Karpas-422 (cell line): ENCODE results near the gene CLEC10A. TPM values are rescaled to one million over a fixed set of nuclear protein-coding genes. Genes with fewer than 3 reads are reported as not detected.

Experiments
- DNase-seq: peaks from one replicate; pipeline ENCODE4 v3.0.0-alpha.2; 2015
- H2AFZ ChIP-seq: fragments of 200-600 bp; sonication (generic); 2 replicates; pipeline ENCODE4 v1.6.1; 2014; ENCODE audit warnings: antibody characterized with exemption, low read length, mixed read lengths
- H3K27ac ChIP-seq: fragments of 200-600 bp; sonication (generic); 2 replicates; pipeline ENCODE4 v1.5.1; 2014; ENCODE audit warnings: mild to moderate bottlenecking, low read length, moderate library complexity
- H3K27me3 ChIP-seq: fragments of 200-600 bp; sonication (generic); 2 replicates; pipeline ENCODE4 v1.6.1; 2014; ENCODE audit warnings: low read length, mixed read lengths
- H3K36me3 ChIP-seq: fragments of 200-600 bp; sonication (generic); 2 replicates; pipeline ENCODE4 v1.6.1; 2014; ENCODE audit warnings: low read length, mixed read lengths; ENCODE audit not compliant: insufficient read depth
- H3K4me1 ChIP-seq: fragments of 200-600 bp; sonication (generic); 2 replicates; pipeline ENCODE4 v1.6.1; 2014; ENCODE audit warnings: mild to moderate bottlenecking, low read length, mixed read lengths
- H3K4me2 ChIP-seq: fragments of 200-600 bp; sonication (generic); 2 replicates; pipeline ENCODE4 v1.6.1; 2014; ENCODE audit warnings: low read length, low read depth, mild to moderate bottlenecking; ENCODE audit not compliant: poor library complexity, severe bottlenecking
- H3K4me3 ChIP-seq: fragments of 200-600 bp; sonication (generic); 2 replicates; pipeline ENCODE4 v1.5.1; 2014; ENCODE audit warnings: mild to moderate bottlenecking, antibody characterized with exemption, low read length, mixed read lengths
- H3K79me2 ChIP-seq: fragments of 200-600 bp; sonication (generic); 2 replicates; pipeline ENCODE4 v1.6.1; 2014; ENCODE audit warnings: mild to moderate bottlenecking, low read length, mixed read lengths
- H3K9ac ChIP-seq: fragments of 200-600 bp; sonication (generic); 2 replicates; pipeline ENCODE4 v1.6.0; 2014; ENCODE audit warnings: low read length
- H3K9me2 ChIP-seq: fragments of 200-600 bp; sonication (generic), shearing (Covaris generic); replicated peaks from 2 replicates; pipeline ENCODE4 v1.6.0; 2014; ENCODE audit warnings: mild to moderate bottlenecking, low read length, moderate library complexity; ENCODE audit not compliant: insufficient read depth
- H3K9me3 ChIP-seq: fragments of 300-700, 200-600 bp; sonication (generic); 2 replicates; pipeline ENCODE4 v1.6.1; 2014; ENCODE audit warnings: low read length, mixed read lengths
- H4K20me1 ChIP-seq: fragments of 200-600 bp; sonication (generic); 2 replicates; pipeline ENCODE4 v1.6.1; 2014; ENCODE audit warnings: mild to moderate bottlenecking, antibody characterized with exemption, low read length, low read depth; ENCODE audit not compliant: insufficient read depth
- small RNA-seq: library from RNA; depleted of rRNA; stranded (forward); fragments of <200 nt; gene quantifications from one replicate; pipeline ENCODE3, GENCODE V24; 2014
- total RNA-seq: library from RNA; depleted of rRNA; stranded (reverse); fragments of >200 nt; shearing (Covaris generic); gene quantifications from 2 replicates; pipeline ENCODE4 v1.2.3, GENCODE V29; 2014; ENCODE audit warnings: low replicate concordance; rRNA removed

Gene CLEC10A
- total RNA-seq, 1 experiment from 2014 or later, result not detected

DNA sequence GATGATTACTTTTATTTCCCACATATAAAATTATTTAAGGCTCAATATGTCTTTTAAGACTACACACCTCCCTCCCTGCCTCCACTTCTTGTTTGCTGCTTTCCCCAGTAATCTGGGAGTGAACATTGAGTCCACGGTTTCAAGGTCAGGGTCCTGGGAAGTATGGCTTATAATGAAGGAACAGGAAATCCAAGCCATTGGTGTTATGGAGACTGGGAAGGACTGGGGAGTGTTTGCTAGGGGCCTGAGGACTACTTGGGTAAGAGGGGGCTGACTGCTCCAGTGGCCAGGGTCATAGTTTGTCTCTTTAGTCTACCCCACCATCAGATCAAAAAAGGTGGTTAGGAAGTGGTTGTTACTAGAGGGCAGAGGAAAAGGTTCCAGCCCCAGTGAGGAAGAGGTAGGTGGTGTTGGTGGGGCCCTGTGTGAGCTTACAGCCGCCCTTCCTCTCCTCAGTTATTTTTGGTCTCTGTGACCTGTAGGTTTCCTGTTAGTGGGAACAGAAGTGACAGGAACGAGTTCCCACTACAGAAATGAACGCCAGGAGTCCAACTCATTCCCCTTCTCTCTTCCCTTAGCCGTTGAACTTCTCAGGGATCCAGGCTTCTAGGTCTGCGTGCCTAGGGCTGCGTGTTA is 45.0 kb downstream of the CLEC10A start:
- no peaks in the 10 kb centered on the region for H3K36me3 ChIP-seq
- peak overlapping the region; percentile 84 for H3K4me3 ChIP-seq
- H3K4me2 ChIP-seq, result peak overlapping the region; percentile 88
- peak overlapping the region; percentile 97 for H2AFZ ChIP-seq
- DNase-seq, result peak; percentile 53
- peaks cover 7% of the 10 kb centered on the region; the same call in 1 of the 2 replicates for H3K79me2 ChIP-seq
- H3K27me3 ChIP-seq, result no peaks in the 10 kb centered on the region
- no peaks in the 10 kb centered on the region for H3K9me2 ChIP-seq
- no peaks in the 10 kb centered on the region for H4K20me1 ChIP-seq
- H3K9me3 ChIP-seq, result no peaks in the 10 kb centered on the region
- peak overlapping the region; percentile 7; the same call in 1 of the 2 replicates for H3K27ac ChIP-seq
- peak overlapping the region; percentile 84 for H3K9ac ChIP-seq
- peaks cover 12% of the 10 kb centered on the region for H3K4me1 ChIP-seq

DNA sequence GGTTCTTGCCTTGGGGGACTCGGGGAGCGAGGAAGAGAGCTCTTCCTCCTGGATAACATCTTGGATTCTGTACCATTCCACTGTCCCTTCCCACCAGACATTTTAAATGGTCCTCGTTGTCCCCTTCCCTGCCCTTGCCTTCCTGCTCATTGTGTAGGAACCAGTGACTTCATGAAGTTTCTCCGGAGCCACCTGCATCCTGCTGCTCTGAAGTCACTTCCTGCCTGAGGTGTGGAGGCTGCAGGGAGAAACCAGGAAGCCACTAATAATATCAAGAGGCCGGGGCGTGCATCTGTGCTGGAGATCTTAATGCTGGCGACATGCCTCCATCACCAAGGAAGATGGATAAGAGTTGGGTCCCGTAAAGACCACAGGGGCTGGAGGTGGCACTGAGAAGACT is 50.4 kb downstream of the CLEC10A start:
- Histone ChIP-seq H3K4me1 (no peaks in the 10 kb centered on the region; the same call in 1 of the 2 replicates), H3K27ac (no peak overlapping the region)
- no peak for DNase-seq

DNA sequence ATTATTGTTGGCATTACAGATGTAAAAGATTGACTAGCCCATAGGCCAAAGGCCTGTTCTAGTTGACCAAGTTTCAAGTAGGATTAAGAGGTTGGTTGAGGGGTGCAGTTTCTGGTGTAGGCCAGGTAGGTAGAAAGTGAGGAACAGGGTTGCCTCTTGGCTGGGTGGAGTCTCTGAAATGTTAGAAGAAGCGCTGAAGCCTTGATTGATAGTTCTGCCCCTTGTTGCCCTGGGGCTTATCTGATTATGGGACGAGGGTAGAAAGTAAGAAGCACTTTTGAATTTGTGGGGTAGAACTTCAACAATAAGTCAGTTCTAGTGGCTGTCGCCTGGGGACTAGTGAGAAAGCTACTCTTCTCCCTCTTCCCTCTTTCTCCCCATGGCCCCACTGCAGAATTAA is 51.0 kb downstream of the CLEC10A start:
- H3K9ac ChIP-seq, result no peak overlapping the region
- H3K4me1 ChIP-seq, result no peaks in the 10 kb centered on the region
- no peaks in the 10 kb centered on the region for H3K27me3 ChIP-seq
- no peaks in the 10 kb centered on the region for H3K79me2 ChIP-seq
- H3K4me2 ChIP-seq, result no peak overlapping the region
- no peak overlapping the region for H2AFZ ChIP-seq
- no peak for DNase-seq
- H3K4me3 ChIP-seq, result no peak overlapping the region
- no peaks in the 10 kb centered on the region for H3K9me3 ChIP-seq
- no peak overlapping the region for H3K27ac ChIP-seq
- no peaks in the 10 kb centered on the region for H3K9me2 ChIP-seq
- H3K36me3 ChIP-seq, result no peaks in the 10 kb centered on the region
- no peaks in the 10 kb centered on the region for H4K20me1 ChIP-seq

More for the DNA sequence above, 50.4 kb downstream of the CLEC10A start:
- H2AFZ ChIP-seq, result no peak overlapping the region
- H3K27me3 ChIP-seq, result no peaks in the 10 kb centered on the region
- H3K79me2 ChIP-seq, result no peaks in the 10 kb centered on the region
- H3K4me3 ChIP-seq, result no peak overlapping the region
- no peaks in the 10 kb centered on the region for H3K9me2 ChIP-seq
- no peak overlapping the region for H3K4me2 ChIP-seq
- no peaks in the 10 kb centered on the region for H4K20me1 ChIP-seq
- H3K36me3 ChIP-seq, result no peaks in the 10 kb centered on the region
- H3K9ac ChIP-seq, result no peak overlapping the region
- H3K9me3 ChIP-seq, result no peaks in the 10 kb centered on the region

DNA sequence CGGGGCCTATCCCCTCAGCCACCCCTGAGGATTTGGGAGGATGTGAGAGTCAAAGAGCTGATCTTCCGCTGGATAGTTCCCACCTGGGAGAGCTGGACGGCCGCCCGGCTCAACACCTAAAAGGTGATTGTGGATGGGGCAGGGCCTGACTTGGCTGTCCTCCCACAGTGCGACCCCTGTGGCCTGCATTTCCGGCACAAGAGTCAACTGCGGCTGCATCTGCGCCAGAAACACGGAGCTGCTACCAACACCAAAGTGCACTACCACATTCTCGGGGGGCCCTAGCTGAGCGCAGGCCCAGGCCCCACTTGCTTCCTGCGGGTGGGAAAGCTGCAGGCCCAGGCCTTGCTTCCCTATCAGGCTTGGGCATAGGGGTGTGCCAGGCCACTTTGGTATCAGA is 52.7 kb downstream of the CLEC10A start:
- Histone ChIP-seq H3K27ac (no peak overlapping the region), H2AFZ (no peak overlapping the region), H3K36me3 (no peaks in the 10 kb centered on the region), H3K4me3 (no peak overlapping the region), H3K9me2 (no peaks in the 10 kb centered on the region), H3K9ac (no peak overlapping the region), H3K4me2 (no peak overlapping the region), H3K79me2 (no peaks in the 10 kb centered on the region), H3K27me3 (no peaks in the 10 kb centered on the region), H3K4me1 (peaks cover under 1% of the 10 kb centered on the region), H4K20me1 (no peaks in the 10 kb centered on the region), H3K9me3 (no peaks in the 10 kb centered on the region)
- DNase-seq, result no peak

DNA sequence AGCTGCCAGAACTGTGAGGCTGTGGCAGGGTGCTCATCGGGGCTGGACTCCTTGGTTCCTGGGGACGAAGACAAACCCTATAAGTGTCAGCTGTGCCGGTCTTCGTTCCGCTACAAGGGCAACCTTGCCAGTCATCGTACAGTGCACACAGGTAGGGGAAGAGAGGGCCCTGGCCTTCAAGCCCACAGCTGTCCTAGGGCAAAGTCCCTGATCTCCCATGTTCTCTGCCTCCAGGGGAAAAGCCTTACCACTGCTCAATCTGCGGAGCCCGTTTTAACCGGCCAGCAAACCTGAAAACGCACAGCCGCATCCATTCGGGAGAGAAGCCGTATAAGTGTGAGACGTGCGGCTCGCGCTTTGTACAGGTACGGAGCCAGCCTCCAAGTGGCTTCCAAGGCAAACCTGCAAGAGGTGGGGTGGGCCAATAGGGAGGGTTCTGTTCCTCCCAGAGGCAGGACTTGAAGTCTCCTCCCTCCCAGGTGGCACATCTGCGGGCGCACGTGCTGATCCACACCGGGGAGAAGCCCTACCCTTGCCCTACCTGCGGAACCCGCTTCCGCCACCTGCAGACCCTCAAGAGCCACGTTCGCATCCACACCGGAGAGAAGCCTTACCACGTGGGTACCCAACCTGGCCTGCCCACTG is 53.5 kb downstream of the CLEC10A start:
- H3K9me3 ChIP-seq, result no peaks in the 10 kb centered on the region
- H3K4me2 ChIP-seq, result no peak overlapping the region
- no peaks in the 10 kb centered on the region for H3K36me3 ChIP-seq
- no peaks in the 10 kb centered on the region for H3K9me2 ChIP-seq
- H2AFZ ChIP-seq, result no peak overlapping the region
- peaks cover 7% of the 10 kb centered on the region for H3K4me1 ChIP-seq
- H3K27ac ChIP-seq, result no peak overlapping the region
- no peaks in the 10 kb centered on the region for H3K79me2 ChIP-seq
- H3K27me3 ChIP-seq, result no peaks in the 10 kb centered on the region
- H3K4me3 ChIP-seq, result no peak overlapping the region
- DNase-seq, result no peak
- H3K9ac ChIP-seq, result no peak overlapping the region
- no peaks in the 10 kb centered on the region for H4K20me1 ChIP-seq

DNA sequence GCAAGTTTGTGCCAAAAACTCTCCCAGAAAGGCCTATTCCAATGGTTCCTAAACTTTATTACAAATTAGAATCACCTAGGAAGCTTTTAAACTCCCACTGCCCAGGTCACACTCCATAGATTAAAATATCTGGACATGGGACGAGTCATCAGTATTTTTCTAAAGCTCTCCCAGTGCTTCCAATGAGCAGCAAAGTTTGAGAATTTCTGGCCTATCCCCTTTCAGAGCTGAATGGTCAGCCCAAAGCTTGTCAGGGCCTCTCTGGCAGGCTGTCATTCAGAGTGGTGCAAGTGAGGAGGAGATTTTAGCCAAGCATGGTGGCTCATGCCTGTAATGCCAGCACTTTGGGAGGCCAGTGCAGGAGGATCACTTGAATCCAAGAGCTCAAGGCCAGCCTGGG is 54.8 kb downstream of the CLEC10A start:
- Histone ChIP-seq H3K9me3 (no peaks in the 10 kb centered on the region), H3K79me2 (no peaks in the 10 kb centered on the region), H3K27ac (no peak overlapping the region), H3K27me3 (no peaks in the 10 kb centered on the region), H3K4me2 (no peak overlapping the region), H3K4me3 (no peak overlapping the region), H3K4me1 (peaks cover 7% of the 10 kb centered on the region), H3K9me2 (no peaks in the 10 kb centered on the region), H2AFZ (no peak overlapping the region), H4K20me1 (no peaks in the 10 kb centered on the region), H3K36me3 (no peaks in the 10 kb centered on the region), H3K9ac (no peak overlapping the region)
- DNase-seq, result no peak

Small RNA genes lying within 50 kb of the gene (small RNA-seq; reads per million reads assigned to genes)
- gene AC120057.1, result not detected

Other genes with a start within 250 kb of the CLEC10A start
- gene TEKT1, start 248.5 kb downstream of the CLEC10A start, total RNA-seq, result not detected in 2 replicates
- not detected in 2 replicates for gene ALOX12, start 84.2 kb downstream of the CLEC10A start, total RNA-seq
- gene RNASEK, start 67.6 kb downstream of the CLEC10A start, total RNA-seq, result 107 and 310 TPM in 2 replicates
- not detected in 2 replicates for gene BCL6B, start 57.2 kb downstream of the CLEC10A start, total RNA-seq
- 1.3 and 6.0 TPM in 2 replicates for gene SLC16A13, start 44.2 kb downstream of the CLEC10A start, total RNA-seq
- not detected in 2 replicates for gene SLC16A11, start 36.2 kb downstream of the CLEC10A start, total RNA-seq
- gene ASGR2, start 34.6 kb upstream of the CLEC10A start, total RNA-seq, result not detected in 2 replicates
- 1.2 TPM in 1 of 2 replicates, not detected in the other for gene ASGR1, start 99.1 kb upstream of the CLEC10A start, total RNA-seq
- gene DLG4, start 139.6 kb upstream of the CLEC10A start, total RNA-seq, result 8.5 and 24.1 TPM in 2 replicates
- 245 and 371 TPM in 2 replicates for gene ACADVL, start 139.7 kb upstream of the CLEC10A start, total RNA-seq
- 75.2 and 117 TPM in 2 replicates for gene DVL2, start 154.3 kb upstream of the CLEC10A start, total RNA-seq
- gene PHF23, start 159.2 kb upstream of the CLEC10A start, total RNA-seq, result 36.7 and 69.3 TPM in 2 replicates
- 218 and 301 TPM in 2 replicates for gene GABARAP, start 162.2 kb upstream of the CLEC10A start, total RNA-seq
- 52.6 and 87.8 TPM in 2 replicates for gene CTDNEP1, start 171.5 kb upstream of the CLEC10A start, total RNA-seq
- gene ELP5, start 172.0 kb upstream of the CLEC10A start, total RNA-seq, result 38.8 and 53.4 TPM in 2 replicates
- not detected in 2 replicates for gene CLDN7, start 182.2 kb upstream of the CLEC10A start, total RNA-seq
- gene SLC2A4, start 201.5 kb upstream of the CLEC10A start, total RNA-seq, result 0.14 TPM in 1 of 2 replicates, not detected in the other
- gene YBX2, start 214.4 kb upstream of the CLEC10A start, total RNA-seq, result not detected in 2 replicates
- gene EIF5A, start 227.4 kb upstream of the CLEC10A start, total RNA-seq, result 231 and 326 TPM in 2 replicates
- 36.9 and 63.1 TPM in 2 replicates for gene GPS2, start 235.1 kb upstream of the CLEC10A start, total RNA-seq
- 11.1 and 21.2 TPM in 2 replicates for gene NEURL4, start 249.1 kb upstream of the CLEC10A start, total RNA-seq